Thymus (tissue), 11 donors: ENCODE results near the gene IFTAP. TPM values are rescaled to one million over a fixed set of nuclear protein-coding genes. Genes with fewer than 3 reads are reported as not detected.
"Not testable (repeated sequence)": the region's sequence is repeated elsewhere in the genome, so short reads cannot be mapped to it uniquely, and the experiment has no call there.

Experiments
- DNase-seq, 9 donors: peaks; one replicate each; pipeline ENCODE4 v3.0.0-alpha.2; 2013; ENCODE audit warnings: low spot score in 9 of 9, low read depth in 6 of 9, missing footprints in 1 of 9
- H3K27ac ChIP-seq, 2 donors: one replicate each; pipeline ENCODE4 v1.5.1; 2013; ENCODE audit warnings: control low read depth in 1 of 2, low read depth in 1 of 2, low read length in 1 of 2, mild to moderate bottlenecking in 1 of 2, moderate library complexity in 1 of 2
- H3K27me3 ChIP-seq, 2 donors: one replicate each; pipeline ENCODE4 v1.5.1; 2013; ENCODE audit warnings: low read length in 1 of 2; ENCODE audit not compliant: control insufficient read depth in 2 of 2, insufficient read depth in 1 of 2
- H3K36me3 ChIP-seq, 2 donors: one replicate each; pipeline ENCODE4 v1.5.1; 2013; ENCODE audit warnings: low read length in 1 of 2, mild to moderate bottlenecking in 1 of 2, moderate library complexity in 1 of 2; ENCODE audit not compliant: control insufficient read depth in 2 of 2, insufficient read depth in 2 of 2
- H3K4me1 ChIP-seq, 2 donors: one replicate each; pipeline ENCODE4 v1.5.1; 2013; ENCODE audit warnings: low read length in 2 of 2; ENCODE audit not compliant: control insufficient read depth in 2 of 2, insufficient read depth in 2 of 2
- H3K4me3 ChIP-seq, 2 donors: one replicate each; pipeline ENCODE4 v1.5.1; 2013; ENCODE audit warnings: low read length in 2 of 2, control low read depth in 1 of 2, mild to moderate bottlenecking in 1 of 2
- H3K9me3 ChIP-seq, 2 donors: one replicate each; pipeline ENCODE4 v1.5.1; 2013; ENCODE audit warnings: low read length in 1 of 2, mild to moderate bottlenecking in 1 of 2; ENCODE audit not compliant: control insufficient read depth in 2 of 2, insufficient read depth in 1 of 2
- WGBS: extraction: QIAGEN DNeasy Blood & Tissue Kit; methylation state at CpG from one replicate; pipeline ENCODE4 v1.1.7; 2013; 5-methylcytosine and 5-hydroxymethylcytosine counted together
- polyA plus RNA-seq: library from polyadenylated mRNA; stranded (reverse); fragments of 200-250 nt; gene quantifications from one replicate; pipeline ENCODE4 v1.2.3, GENCODE V29; 2013
- total RNA-seq: library from RNA; stranded (reverse); fragments of 120-200 nt; gene quantifications from one replicate; pipeline ENCODE4 v1.2.4, GENCODE V29; 2013
- donor health status: healthy.

Gene IFTAP
- total and polyA plus RNA-seq, 2 donors = 22.5 to 31.8 TPM

GRCh38 chr11:36657610-36658267 lies 63.4 kb downstream of the IFTAP start:
- peak overlapping the region in 1 of 2 donors; percentile 55 for H3K27ac ChIP-seq
- H3K27me3 ChIP-seq = no peaks in the 10 kb centered on the region
- H3K4me1 ChIP-seq = peaks cover 0 to 3% of the 10 kb centered on the region in 2 donors
- WGBS = 75% methylated on average over 6 of the region's 6 CpGs
- H3K4me3 ChIP-seq = no peak overlapping the region
- DNase-seq = no peak
- no peaks in the 10 kb centered on the region for H3K9me3 ChIP-seq
- no peaks in the 10 kb centered on the region for H3K36me3 ChIP-seq

DNA sequence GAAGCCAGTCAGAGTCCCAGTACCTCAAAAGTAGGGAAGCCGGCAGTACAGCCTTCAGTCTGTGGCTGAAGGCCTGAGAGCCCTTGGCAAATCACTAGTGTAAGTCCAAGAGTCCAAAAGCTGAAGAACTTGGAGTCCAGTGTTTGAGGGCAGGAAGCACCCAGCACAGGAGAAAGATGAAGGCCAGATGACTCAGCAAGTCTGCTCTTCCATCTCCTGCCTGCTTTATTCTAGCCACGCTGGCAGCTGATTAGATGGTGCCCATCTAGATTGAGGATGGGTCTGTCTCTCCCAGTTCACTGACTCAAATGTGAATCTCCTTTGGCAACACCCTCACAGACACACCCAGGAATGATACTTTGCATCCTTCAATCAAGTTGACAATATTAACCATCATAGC lies 67.1 kb downstream of the IFTAP start:
- H3K4me1 ChIP-seq, H3K27me3 ChIP-seq, H3K27ac ChIP-seq, H3K36me3 ChIP-seq, H3K4me3 ChIP-seq, DNase-seq: not testable (repeated sequence)
- 96% methylated on average over 2 of the region's 2 CpGs for WGBS
- peaks cover 5 to 11% of the 10 kb centered on the region in 2 donors for H3K9me3 ChIP-seq

DNA sequence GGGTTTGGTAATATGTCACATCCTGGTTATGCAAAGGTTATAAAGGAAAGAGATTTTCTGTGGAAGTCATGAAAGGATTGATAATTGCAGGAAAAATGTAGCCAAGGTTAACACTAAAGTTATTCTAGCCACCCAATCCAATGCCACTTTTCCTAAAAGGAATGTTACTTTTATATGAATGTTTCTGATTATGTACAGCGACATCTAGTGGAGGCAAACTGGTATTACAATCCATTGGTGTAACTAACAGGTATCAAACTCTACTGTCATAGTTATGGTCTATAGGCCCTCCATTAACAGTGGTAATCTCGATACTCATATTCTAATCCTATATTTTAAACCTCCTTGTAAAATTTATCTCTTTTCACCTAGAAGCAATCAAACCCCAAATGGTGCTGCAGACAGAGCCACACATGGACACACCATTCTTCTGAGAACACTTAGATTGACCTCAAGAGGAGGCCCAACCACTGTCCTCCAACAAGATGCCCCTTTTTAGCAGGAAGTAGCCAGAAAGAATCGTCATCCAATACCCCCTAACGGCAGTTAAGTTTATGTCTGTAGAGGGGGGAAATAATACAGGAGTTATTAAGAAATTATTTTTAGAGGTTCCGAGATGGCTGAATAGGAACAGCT lies 78.6 kb downstream of the IFTAP start:
- Histone ChIP-seq H3K36me3 (peaks cover 0 to 4% of the 10 kb centered on the region in 2 donors), H3K9me3 (peaks cover 2 to 32% of the 10 kb centered on the region in 2 donors), H3K4me3 (no peak overlapping the region), H3K27me3 (no peaks in the 10 kb centered on the region), H3K27ac (no peak overlapping the region), H3K4me1 (no peaks in the 10 kb centered on the region)
- no peak for DNase-seq
- 74% methylated on average over 5 of the region's 5 CpGs for WGBS

DNA sequence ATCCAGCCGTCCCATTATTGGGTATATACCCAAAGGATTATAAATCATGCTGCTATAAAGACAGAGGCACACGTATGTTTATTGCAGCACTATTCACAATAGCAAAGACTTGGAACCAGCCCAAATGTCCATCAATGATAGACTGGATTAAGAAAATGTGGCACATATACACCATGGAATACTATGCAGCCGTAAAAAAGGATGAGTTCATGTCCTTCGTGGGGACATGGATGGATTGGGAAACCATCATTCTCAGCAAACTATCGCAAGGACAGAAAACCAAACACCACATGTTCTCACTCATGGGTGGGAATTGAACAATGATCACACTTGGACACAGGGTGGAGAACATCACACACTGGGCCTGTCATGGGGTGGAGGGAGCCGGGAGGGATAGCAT lies 85.2 kb downstream of the IFTAP start:
- not testable (repeated sequence) for H3K27me3 ChIP-seq, H3K4me3 ChIP-seq, DNase-seq, H3K27ac ChIP-seq, H3K36me3 ChIP-seq
- H3K9me3 ChIP-seq = peaks cover 0 to 11% of the 10 kb centered on the region in 2 donors
- peaks cover 4 to 17% of the 10 kb centered on the region in 2 donors for H3K4me1 ChIP-seq
- WGBS = 96% methylated on average over 6 of the region's 6 CpGs

DNA sequence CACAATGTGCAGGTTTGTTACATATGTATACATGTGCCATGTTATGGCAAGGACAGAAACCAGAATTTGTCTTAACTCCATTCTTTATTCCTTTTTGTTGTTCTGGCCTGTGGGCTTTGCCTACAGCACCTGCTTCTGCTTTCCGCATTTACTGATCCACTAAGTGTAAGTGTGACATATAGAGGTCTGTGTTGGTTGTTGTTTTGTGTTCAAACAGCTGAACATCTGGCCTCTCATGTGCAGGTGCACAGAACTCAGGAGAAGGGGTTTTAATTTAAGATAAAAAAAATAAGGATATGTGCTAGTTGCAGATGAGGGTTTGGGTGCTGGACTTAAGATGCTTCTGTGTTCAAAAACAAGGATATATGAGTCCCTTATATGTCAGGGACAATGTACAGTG lies 89.5 kb downstream of the IFTAP start:
- peaks cover 28 to 58% of the 10 kb centered on the region in 2 donors for H3K4me1 ChIP-seq
- peak in 8 of 9 donors; percentile 63 to 92 (median 80) for DNase-seq
- whole genome bisulfite sequencing = 9% methylated on average over 1 of the region's 1 CpG
- peaks cover 3 to 7% of the 10 kb centered on the region in 2 donors for H3K27me3 ChIP-seq
- peaks cover 0 to 2% of the 10 kb centered on the region in 2 donors for H3K36me3 ChIP-seq
- H3K27ac ChIP-seq = peak overlapping the region in 1 of 2 donors; percentile 94
- H3K4me3 ChIP-seq = peak overlapping the region; percentile 26 to 37
- H3K9me3 ChIP-seq = peaks cover 0 to 11% of the 10 kb centered on the region in 2 donors

DNA sequence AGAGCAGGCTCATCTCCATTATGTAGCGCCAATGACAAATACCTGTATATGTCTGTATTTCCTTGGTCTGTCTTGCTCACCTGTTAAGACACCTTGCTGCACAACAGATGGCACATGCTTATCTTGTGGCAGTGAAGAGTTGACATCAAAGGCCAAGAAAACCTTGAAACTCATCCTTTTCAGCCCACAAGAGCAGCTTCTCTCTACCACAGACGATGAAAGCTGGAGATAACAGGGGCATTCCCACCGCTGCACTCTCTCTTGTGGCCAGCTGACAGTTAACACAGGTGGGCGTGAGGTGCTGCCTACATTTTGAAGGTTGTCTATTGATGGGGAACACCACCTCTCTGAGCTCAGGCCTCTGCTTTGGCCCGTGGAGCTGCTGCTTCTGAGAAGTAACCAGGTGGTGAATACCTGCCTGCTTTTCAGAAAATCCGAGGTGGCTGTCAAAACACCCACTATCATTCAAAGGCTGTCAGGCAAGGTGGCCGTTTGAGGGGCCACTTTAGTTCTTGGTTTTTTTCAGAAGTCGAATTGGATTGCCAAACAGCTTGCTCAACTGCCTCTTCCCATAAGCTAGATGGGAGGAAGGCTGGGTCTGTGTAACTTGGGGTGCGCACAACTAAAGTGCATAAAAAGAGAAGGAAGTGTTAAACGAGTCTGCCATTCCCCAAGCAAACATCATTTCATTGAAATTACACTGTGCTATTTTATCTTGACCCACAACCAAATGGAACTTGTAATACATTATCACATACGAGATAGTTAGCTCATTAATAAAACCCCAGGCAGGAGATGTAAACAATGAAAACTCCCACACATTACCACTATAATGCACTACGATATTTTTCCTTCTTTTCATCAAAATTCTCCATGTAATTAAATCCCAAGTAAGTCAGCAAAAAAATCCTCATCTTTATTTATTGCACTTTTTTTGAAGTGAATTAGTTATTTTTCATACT lies 90.8 kb downstream of the IFTAP start:
- Histone ChIP-seq H3K4me3 (peak overlapping the region; percentile 26 to 37), H3K27me3 (peaks cover 3 to 7% of the 10 kb centered on the region in 2 donors), H3K27ac (peak overlapping the region; percentile 56 to 94), H3K9me3 (peaks cover 0 to 7% of the 10 kb centered on the region in 2 donors), H3K4me1 (peaks cover 41 to 70% of the 10 kb centered on the region in 2 donors), H3K36me3 (peaks cover 0 to 2% of the 10 kb centered on the region in 2 donors)
- peak; percentile 88 to 99 (median 96) for DNase-seq
- 10% methylated on average over 12 of the region's 12 CpGs for WGBS

DNA sequence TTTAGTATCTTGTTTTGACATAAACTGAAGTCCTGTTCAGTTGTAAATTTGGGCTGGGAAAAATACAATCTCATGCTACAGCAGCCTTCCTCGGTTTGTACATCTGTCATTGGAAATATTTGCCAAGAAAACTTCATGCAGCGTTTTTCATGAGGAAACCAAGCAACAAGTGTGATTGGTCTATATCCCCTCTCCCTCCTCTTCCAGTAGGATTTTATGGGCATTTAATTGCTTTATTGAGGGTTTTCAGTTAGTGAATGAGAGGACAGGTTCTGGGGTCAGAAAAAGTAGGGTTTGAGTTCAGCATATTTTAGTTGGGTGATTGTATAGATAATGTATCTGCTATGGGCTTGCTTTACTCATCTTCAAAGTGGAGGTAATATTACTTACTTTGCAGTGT lies 93.8 kb downstream of the IFTAP start:
- Histone ChIP-seq H3K27me3 (peaks cover 3 to 7% of the 10 kb centered on the region in 2 donors), H3K27ac (peak overlapping the region in 1 of 2 donors; percentile 88), H3K9me3 (no peaks in the 10 kb centered on the region), H3K36me3 (no peaks in the 10 kb centered on the region), H3K4me1 (peaks cover 54 to 84% of the 10 kb centered on the region in 2 donors), H3K4me3 (peak overlapping the region; percentile 29 to 36)
- DNase-seq = no peak
- WGBS = 85% methylated on average over 2 of the region's 2 CpGs

- Histone ChIP-seq H3K27me3 (peaks cover 3 to 7% of the 10 kb centered on the region in 2 donors), H3K36me3 (no peaks in the 10 kb centered on the region)
- 36% methylated on average over 7 of the region's 7 CpGs for WGBS
Measured at GRCh38 chr11:36688571-36689291, 94.4 kb downstream of the IFTAP start.

More at GRCh38 chr11:36688571-36689291, 94.4 kb downstream of the IFTAP start:
- peak overlapping the region; percentile 29 to 36 for H3K4me3 ChIP-seq
- H3K27ac ChIP-seq = peak overlapping the region in 1 of 2 donors; percentile 88
- H3K4me1 ChIP-seq = peaks cover 55 to 81% of the 10 kb centered on the region in 2 donors
- no peaks in the 10 kb centered on the region for H3K9me3 ChIP-seq
- DNase-seq = peak in 1 of 9 donors; percentile 68
